Measurements from ENCODE around the gene SCUBE3. TPM values are rescaled to one million over a fixed set of nuclear protein-coding genes. Genes with fewer than 3 reads are reported as not detected.

The SCUBE3 gene
- total and polyA plus RNA-seq, 2 of the 8 experiments (the other 6 are each of a cell fraction or from before 2014, with no cell fraction given) = 0.80 to 1.0 TPM

GRCh38 chr6:35292494-35292893 lies 78.7 kb downstream of the SCUBE3 start (continued):
- no peak for TF ChIP-seq CHD7 (IDR thresholded peaks at IDR 0.05; ENCODE audit: insufficient replicate concordance, low read length)
- TF ChIP-seq TAF7 (optimal IDR thresholded peaks at IDR 0.05; ENCODE audit: borderline replicate concordance, low read depth, low read length) = no peak

Measured in H1 (cell line).